Transverse colon (tissue), 4 donors: ENCODE results near the gene PRRG3. TPM values are rescaled to one million over a fixed set of nuclear protein-coding genes. Genes with fewer than 3 reads are reported as not detected.

Experiments used
- DNase-seq: peaks from one replicate; pipeline ENCODE4 v3.0.0-alpha.2; 2019
- H3K27ac ChIP-seq, 4 donors: fragments of 200-600 bp; sonication (generic); 2 replicates each; pipeline ENCODE4 v1.5.1; 2016 to 2018; ENCODE audit warnings: inconsistent platforms in 4 of 4
- H3K27me3 ChIP-seq: fragments of 200-600 bp; sonication (generic); 2 replicates; pipeline ENCODE4 v1.5.1; 2017; ENCODE audit warnings: inconsistent platforms
- H3K36me3 ChIP-seq, 4 donors: fragments of 200-600 bp; sonication (generic); 2 replicates each; pipeline ENCODE4 v1.5.1; 2017 to 2019; ENCODE audit warnings: inconsistent platforms in 4 of 4
- H3K4me1 ChIP-seq, 4 donors: fragments of 200-600 bp; sonication (generic); 2 replicates each; pipeline ENCODE4 v1.5.1; 2017 to 2020; ENCODE audit warnings: inconsistent platforms in 4 of 4
- H3K4me3 ChIP-seq, 4 donors: fragments of 200-600 bp; sonication (generic); 1 replicate in 1 of 4; 2 replicates in 3 of 4; pipeline versions ENCODE4 v1.5.1 to v1.6.1; 2017 to 2019; ENCODE audit warnings: inconsistent platforms in 4 of 4
- H3K9me3 ChIP-seq, 2 donors: fragments of 200-600 bp; sonication (generic); 2 replicates each; pipeline ENCODE4 v1.5.1; 2017 to 2019; ENCODE audit warnings: inconsistent platforms in 2 of 2
- CTCF ChIP-seq, 5 experiments: fragments of 200-600 bp in 3 of 5; fragments of 450-650 bp in 2 of 5; sonication (generic) in 3 of 5; IDR thresholded peaks; 1 replicate in 2 of 5; 2 replicates in 3 of 5; pipeline ENCODE4 v1.5.1; 2016 to 2017; ENCODE audit warnings: antibody characterized with exemption in 5 of 5, inconsistent platforms in 3 of 5, mild to moderate bottlenecking in 2 of 5, moderate library complexity in 1 of 5
- EP300 ChIP-seq: sonication (generic); formaldehyde crosslinking; IDR thresholded peaks from one replicate; pipeline ENCODE4 v1.6.1; 2017; ENCODE audit warnings: antibody characterized with exemption, low read depth
- POLR2A ChIP-seq: fragments of 450-650 bp; IDR thresholded peaks from one replicate; pipeline ENCODE4 v1.6.1; 2016; ENCODE audit warnings: antibody characterized with exemption, mild to moderate bottlenecking, moderate library complexity
- POLR2AphosphoS5 ChIP-seq, 3 donors: sonication (generic); formaldehyde crosslinking; IDR thresholded peaks; one replicate each; pipeline ENCODE4 v1.6.1; 2016; ENCODE audit warnings: antibody characterized with exemption in 3 of 3
- WGBS, 2 donors: methylation state at CpG; one replicate each; pipeline ENCODE4 v1.1.5; 2018; ENCODE audit warnings: low coverage in 1 of 2; 5-methylcytosine and 5-hydroxymethylcytosine counted together
- in situ Hi-C, 4 donors: fragments of 200-750 bp; cut with MboI; loops; one replicate each; pipeline versions ENCODE4 v1.15.0 to v1.15.1; 2017; ENCODE audit warnings: low sequenced_read_pairs in 3 of 4, low pct_ligation_motif_present in 1 of 4, low pct_unique_long_range_greater_than_20kb in 1 of 4
- intact Hi-C: fragments of 100-400 bp; cut with DNase I; formaldehyde crosslinking; loops from one replicate; pipeline ENCODE4 v1.15.1; 2023; ENCODE audit warnings: low total_unique reads
- total RNA-seq, 4 donors: library from RNA; depleted of rRNA; stranded (reverse); fragments of >200 nt; gene quantifications; one replicate each; pipeline ENCODE4 v1.1.0, GENCODE V29; 2016

The PRRG3 gene
- total RNA-seq, 4 donors from 2014 or later: 0.68 to 3.2 (median 1.8) TPM; not detected in 1

- 77% methylated on average over 3 of the region's 5 CpGs; no CpG with 5 or more reads in 1 of the 2 donors for WGBS, 2 donors
- no peaks in the 10 kb centered on the region for H3K9me3 ChIP-seq
- in situ Hi-C loops: loop anchor here in 2 of 4 donors (25.0 kb wide), 2 partner anchors 911 to 1086 kb away; partner anchors contain the start of gene GABRQ (in 2 of the 2)
- no peaks in the 10 kb centered on the region for H3K4me1 ChIP-seq
- H3K27ac ChIP-seq: no peak overlapping the region
- no peaks in the 10 kb centered on the region for H3K36me3 ChIP-seq
- no peak for DNase-seq
- no peak for TF ChIP-seq EP300
- TF ChIP-seq POLR2AphosphoS5 (IDR thresholded peaks at IDR 0.05): no peak
- TF ChIP-seq CTCF (IDR thresholded peaks at IDR 0.05): no peak
- no peak for TF ChIP-seq POLR2A
- H3K27me3 ChIP-seq: no peaks in the 10 kb centered on the region
- intact Hi-C loops: no loop called here
- H3K4me3 ChIP-seq: no peak overlapping the region
Measured at GRCh38 chrX:151726751-151727150, 31.5 kb downstream of the PRRG3 start.

- Histone ChIP-seq H3K4me1 (no peaks in the 10 kb centered on the region), H3K4me3 (no peak overlapping the region), H3K27me3 (no peaks in the 10 kb centered on the region), H3K27ac (no peak overlapping the region), H3K9me3 (no peaks in the 10 kb centered on the region), H3K36me3 (no peaks in the 10 kb centered on the region)
- DNase-seq: no peak
- WGBS, 2 donors: 83% methylated on average over 4 of the region's 4 CpGs; no CpG with 5 or more reads in 1 of the 2 donors
- intact Hi-C loops: no loop called here
- TF ChIP-seq POLR2A: no peak
- TF ChIP-seq EP300: no peak
- TF ChIP-seq CTCF (IDR thresholded peaks at IDR 0.05): no peak
- no peak for TF ChIP-seq POLR2AphosphoS5 (IDR thresholded peaks at IDR 0.05)
- in situ Hi-C loops: loop anchor here in 2 of 4 donors (25.0 kb wide), 2 partner anchors 910 to 1085 kb away; partner anchors contain the start of gene GABRQ (in 2 of the 2)
Measured at GRCh38 chrX:151727346-151727745, 32.1 kb downstream of the PRRG3 start.

- intact Hi-C loops (no loop called here), in situ Hi-C loops (loop anchor here in 2 of 4 donors (25.0 kb wide), 2 partner anchors 908 to 1083 kb away; partner anchors contain the start of gene GABRQ (in 2 of the 2))
- H3K9me3 ChIP-seq: no peaks in the 10 kb centered on the region
- TF ChIP-seq POLR2AphosphoS5 (IDR thresholded peaks at IDR 0.05) (no peak), POLR2A (no peak), EP300 (no peak), CTCF (IDR thresholded peaks at IDR 0.05) (no peak)
- WGBS, 2 donors: 75% methylated on average over 4 of the region's 4 CpGs; no CpG with 5 or more reads in 1 of the 2 donors
- H3K4me1 ChIP-seq: no peaks in the 10 kb centered on the region
- no peak for DNase-seq
- H3K4me3 ChIP-seq: no peak overlapping the region
- H3K36me3 ChIP-seq: no peaks in the 10 kb centered on the region
- no peaks in the 10 kb centered on the region for H3K27me3 ChIP-seq
- H3K27ac ChIP-seq: no peak overlapping the region
Measured at GRCh38 chrX:151729056-151729725, 33.9 kb downstream of the PRRG3 start.

- intact Hi-C loops (no loop called here), in situ Hi-C loops (loop anchor here in 2 of 4 donors (25.0 kb wide), 2 partner anchors 903 to 1078 kb away; partner anchors contain the start of gene GABRQ (in 2 of the 2))
Measured at GRCh38 chrX:151734446-151734845, 39.2 kb downstream of the PRRG3 start, which contains the start of gene CNGA2. Gene CNGA2 (plus strand): TSS chrX:151734746. CDS start chrX:151738484, 3,738 bp downstream.

More at GRCh38 chrX:151734446-151734845, 39.2 kb downstream of the PRRG3 start, which contains the start of gene CNGA2:
- Histone ChIP-seq H3K27ac (no peak within 1 kb of the TSS), H3K4me1 (no peaks in the 10 kb centered on the region), H3K27me3 (no peaks in the 10 kb centered on the region), H3K4me3 (no peak within 1 kb of the TSS), H3K9me3 (no peaks in the 10 kb centered on the region), H3K36me3 (no peaks in the 10 kb centered on the region)
- DNase-seq: no peak
- 54% methylated on average over 4 of the region's 4 CpGs; no CpG with 5 or more reads in 1 of the 2 donors for WGBS, 2 donors
- TF ChIP-seq CTCF (IDR thresholded peaks at IDR 0.05): no peak
- TF ChIP-seq POLR2A: no peak
- no peak for TF ChIP-seq POLR2AphosphoS5 (IDR thresholded peaks at IDR 0.05)
- no peak for TF ChIP-seq EP300
